IMR-90 (cell line): Measurements from ENCODE around the gene CCKAR.

Source experiments
- BHLHE40 ChIP-seq: fragments of 150-350 bp; IDR thresholded peaks from 2 replicates; pipeline ENCODE4 v1.6.1; 2016; ENCODE audit warnings: mild to moderate bottlenecking, low read depth, low read length
- CEBPB ChIP-seq: IDR thresholded peaks from 2 replicates; pipeline ENCODE4 v1.6.1; 2012; ENCODE audit warnings: low read depth, low read length, improper control_type of control experiment
- CHD1 ChIP-seq: IDR thresholded peaks from 2 replicates; pipeline ENCODE4 v1.6.1; 2012; ENCODE audit warnings: low read depth, low read length, improper control_type of control experiment
- CTCF ChIP-seq: conservative IDR thresholded peaks from 2 replicates; pipeline ENCODE4 v1.5.1; 2012; ENCODE audit warnings: mild to moderate bottlenecking, low read depth, low read length, improper control_type of control experiment
- ELK1 ChIP-seq: fragments of 150-350 bp; IDR thresholded peaks from 2 replicates; pipeline ENCODE4 v1.6.1; 2016; ENCODE audit warnings: low read depth, mild to moderate bottlenecking, low read length, moderate library complexity, borderline replicate concordance
- MXI1 ChIP-seq: IDR thresholded peaks from 2 replicates; pipeline ENCODE4 v1.6.1; 2012; ENCODE audit warnings: low read depth, mild to moderate bottlenecking, low read length, moderate library complexity, borderline replicate concordance
- POLR2A ChIP-seq: IDR thresholded peaks from 2 replicates; pipeline ENCODE4 v1.6.1; 2012; ENCODE audit warnings: mild to moderate bottlenecking, low read depth, low read length
- RAD21 ChIP-seq: IDR thresholded peaks from 2 replicates; pipeline ENCODE4 v1.6.1; 2012; ENCODE audit warnings: low read length, improper control_type of control experiment
- RCOR1 ChIP-seq: IDR thresholded peaks from 2 replicates; pipeline ENCODE4 v1.6.1; 2012; ENCODE audit warnings: mild to moderate bottlenecking, low read length, improper control_type of control experiment; ENCODE audit not compliant: insufficient replicate concordance
- RFX5 ChIP-seq: IDR thresholded peaks from 2 replicates; pipeline ENCODE4 v1.8.0; 2012; ENCODE audit warnings: low read depth, mild to moderate bottlenecking, low read length, moderate library complexity
- SMC3 ChIP-seq: fragments of 150-350 bp; IDR thresholded peaks from 2 replicates; pipeline ENCODE4 v1.6.1; 2016; ENCODE audit warnings: low read depth, mild to moderate bottlenecking, antibody characterized with exemption, low read length, moderate library complexity

DNA sequence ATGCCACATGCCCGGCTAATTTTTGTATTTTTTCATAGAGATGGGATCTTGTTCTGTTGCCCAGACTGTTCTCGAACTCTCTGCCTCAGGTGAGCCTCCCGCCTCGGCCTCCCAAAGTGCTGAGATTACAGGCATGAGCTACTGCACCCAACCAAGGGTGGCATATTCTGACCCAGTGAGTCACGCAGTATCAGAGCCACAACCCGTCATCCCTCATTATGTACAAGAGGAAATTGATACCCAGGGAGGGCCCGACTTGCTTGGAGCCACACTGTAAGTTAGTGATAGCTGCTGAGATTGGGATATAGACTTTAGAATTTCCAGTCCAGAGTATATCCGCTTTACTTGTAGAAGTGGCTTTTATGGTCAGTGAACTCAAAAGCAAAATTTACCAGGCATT, 14.6 kb downstream of the CCKAR start:
- TF ChIP-seq RFX5 (no peak), ELK1 (no peak), BHLHE40 (no peak), CTCF (no peak), POLR2A (no peak), CHD1 (no peak), MXI1 (no peak), RAD21 (no peak), SMC3 (no peak), CEBPB (no peak), RCOR1 (no peak)
